GM18861 (cell line): ENCODE data around the gene AKAP6.

Experiments used
- ATAC-seq: cut with Tn5 transposase; IDR thresholded peaks from one replicate; pipeline ENCODE4 v1.9.1; 2021; ENCODE audit not compliant: unreplicated experiment

AKAP6 gene

GRCh38 chr14:32477396-32477795 lies 148.3 kb downstream of the AKAP6 start:
- ATAC-seq = no peak

- no peak for ATAC-seq
Measured at GRCh38 chr14:32478050-32478449, 149.0 kb downstream of the AKAP6 start.

DNA sequence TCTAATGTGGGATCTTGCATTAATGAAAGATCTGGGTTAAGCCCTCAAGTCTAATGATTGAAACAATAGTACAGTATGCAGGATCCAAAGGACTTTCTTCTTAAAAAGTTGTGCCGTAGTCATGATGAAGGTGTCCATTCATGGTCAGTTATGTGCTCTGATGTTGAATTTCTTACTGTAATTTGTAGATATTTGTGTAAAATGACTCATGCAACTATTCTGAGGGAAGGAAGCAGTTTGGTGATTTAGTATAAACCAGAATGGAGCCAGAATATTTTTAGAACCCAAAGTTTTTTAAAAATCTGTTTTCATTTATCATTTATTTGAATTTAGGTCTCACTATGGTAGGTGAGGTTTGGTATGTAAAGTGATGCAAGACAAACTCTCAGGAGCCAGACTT lies 151.2 kb downstream of the AKAP6 start:
- ATAC-seq = no peak

- no peak for ATAC-seq
Measured at GRCh38 chr14:32481707-32482106, 152.6 kb downstream of the AKAP6 start.

DNA sequence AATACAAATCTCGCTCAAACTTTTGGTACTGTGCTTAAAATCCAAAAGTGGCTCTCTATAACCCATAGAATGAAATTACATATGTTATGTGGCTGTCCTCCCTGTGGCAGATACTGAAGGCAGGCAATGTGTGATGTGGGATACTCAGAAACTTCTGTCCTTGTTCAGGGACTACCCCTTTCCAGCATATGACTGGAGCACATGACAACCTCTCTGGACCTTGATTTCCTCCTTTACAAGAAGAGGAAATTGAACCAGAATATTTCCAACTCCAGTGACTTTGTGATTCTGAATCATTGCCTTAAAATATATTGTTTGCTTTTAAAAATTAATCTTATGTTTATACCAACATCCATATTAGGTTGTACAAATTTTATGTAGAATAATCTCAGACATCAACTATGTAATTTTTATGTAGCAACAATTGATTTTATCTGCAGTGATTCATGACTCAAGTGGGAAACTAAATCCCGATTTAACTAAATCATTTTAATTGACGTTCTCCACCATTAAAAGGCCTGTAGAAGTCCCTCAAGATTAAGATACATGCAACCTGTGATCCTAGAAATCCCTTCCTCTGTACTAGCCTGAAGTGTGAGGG lies 162.4 kb downstream of the AKAP6 start:
- ATAC-seq = no peak

GRCh38 chr14:32492457-32492856 lies 163.4 kb downstream of the AKAP6 start:
- ATAC-seq = no peak

GRCh38 chr14:32494609-32495434 lies 165.7 kb downstream of the AKAP6 start:
- no peak for ATAC-seq

GRCh38 chr14:32495435-32495734 lies 166.3 kb downstream of the AKAP6 start:
- no peak for ATAC-seq

GRCh38 chr14:32497248-32497647 lies 168.2 kb downstream of the AKAP6 start:
- ATAC-seq = no peak

- no peak for ATAC-seq
Measured at GRCh38 chr14:32507029-32507984, 178.2 kb downstream of the AKAP6 start.

DNA sequence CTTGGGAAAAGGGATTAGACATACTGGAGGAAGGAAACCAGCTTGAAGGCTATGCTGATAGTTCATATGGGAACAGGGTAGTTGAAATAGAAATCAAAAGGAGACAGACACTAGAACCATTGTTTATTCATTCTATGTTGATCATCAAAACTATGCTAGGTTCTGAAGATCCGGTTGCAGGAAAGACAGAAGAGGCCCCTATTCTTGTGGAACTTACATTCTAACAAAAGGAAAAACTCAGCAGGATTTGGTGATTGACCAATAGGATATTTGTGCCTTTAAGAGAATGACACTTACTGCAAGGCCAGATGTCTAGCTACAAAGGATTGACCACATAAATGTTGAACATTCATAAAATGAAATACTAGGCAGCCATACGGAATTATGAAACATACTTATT lies 179.2 kb downstream of the AKAP6 start:
- no peak for ATAC-seq

DNA sequence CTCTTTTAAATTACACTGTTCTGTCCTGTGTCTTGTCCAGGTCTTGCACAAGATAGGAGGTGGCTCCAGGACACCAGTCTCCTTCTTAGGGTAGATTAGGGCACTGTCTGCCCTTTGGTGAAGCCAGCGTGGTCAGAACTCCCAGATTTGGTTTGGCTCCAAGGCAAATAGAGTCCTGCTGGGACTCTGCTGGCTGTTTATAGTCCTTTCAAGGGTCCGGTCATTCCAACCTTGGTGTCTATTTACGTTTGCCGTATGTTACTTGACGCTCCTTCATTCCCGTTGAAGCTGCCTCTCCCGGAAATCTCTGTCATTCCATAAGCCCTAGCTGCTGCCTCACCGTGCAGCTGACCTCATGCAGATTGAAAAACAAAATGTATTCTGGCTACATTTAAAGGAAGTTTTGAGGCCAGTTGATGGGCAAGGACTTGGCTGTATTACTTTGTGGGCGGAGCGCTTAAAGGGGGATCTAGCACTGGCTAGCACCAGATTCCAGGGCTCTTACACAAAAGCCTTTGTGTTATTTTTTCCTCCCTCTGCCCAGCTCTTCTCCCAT lies 180.6 kb downstream of the AKAP6 start:
- no peak for ATAC-seq

DNA sequence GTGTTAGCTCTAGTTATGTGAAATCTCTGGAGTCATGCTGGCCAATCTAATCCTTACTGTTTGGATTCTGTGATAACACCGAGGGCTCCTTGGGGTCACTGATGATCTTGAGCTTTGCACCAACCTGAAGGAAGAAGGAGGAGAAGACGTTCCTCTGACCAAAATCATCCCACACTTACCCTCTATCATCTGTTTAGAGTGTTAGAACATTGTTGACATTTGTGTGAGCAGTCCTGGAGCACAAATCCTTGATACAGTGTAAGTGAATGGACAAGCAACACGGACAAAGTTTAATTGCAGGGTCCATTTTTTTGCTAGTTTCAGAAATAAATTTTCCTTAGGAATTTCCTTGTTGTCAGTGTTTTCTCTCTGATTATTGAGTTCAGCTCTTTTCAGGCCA lies 181.7 kb downstream of the AKAP6 start:
- ATAC-seq = no peak

DNA sequence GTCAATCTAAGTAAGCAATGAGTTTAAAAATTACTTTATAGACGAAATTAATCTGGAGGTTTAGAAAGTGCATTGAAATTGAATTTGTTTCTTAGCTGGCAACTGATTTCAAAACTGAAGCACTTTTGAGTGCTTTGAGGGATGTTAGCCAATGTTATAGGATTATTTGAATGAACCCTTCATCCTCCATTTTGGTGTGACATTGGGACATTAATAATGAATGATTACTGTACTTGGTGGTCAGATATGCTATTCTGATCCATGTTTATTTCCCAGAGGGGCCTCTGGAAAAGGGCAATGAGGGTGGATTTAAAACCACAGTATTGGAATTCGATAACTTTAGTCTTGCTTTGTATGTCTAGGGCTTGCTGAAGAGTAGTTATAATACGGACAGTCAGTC lies 183.2 kb downstream of the AKAP6 start:
- no peak for ATAC-seq

DNA sequence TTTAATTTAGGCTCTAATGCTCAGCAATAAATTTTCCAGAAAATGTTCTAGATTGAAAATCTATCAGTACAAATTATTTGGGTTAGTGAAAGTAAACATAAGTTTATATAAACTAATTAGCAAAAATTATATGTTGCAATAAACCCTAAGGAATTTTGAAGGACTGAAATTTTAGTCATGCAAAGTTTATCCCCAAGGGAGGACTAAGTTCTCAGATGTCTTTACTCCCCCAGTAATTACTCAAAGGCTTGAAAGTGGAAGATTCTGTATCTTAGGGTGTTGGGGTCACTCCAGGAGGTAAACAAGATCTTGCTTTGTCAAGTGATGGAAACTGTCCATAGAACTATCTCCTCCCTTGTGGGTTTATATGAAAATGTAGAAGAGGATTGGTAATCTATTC lies 183.7 kb downstream of the AKAP6 start:
- ATAC-seq = no peak

GRCh38 chr14:32513571-32514009 lies 184.5 kb downstream of the AKAP6 start:
- no peak for ATAC-seq

DNA sequence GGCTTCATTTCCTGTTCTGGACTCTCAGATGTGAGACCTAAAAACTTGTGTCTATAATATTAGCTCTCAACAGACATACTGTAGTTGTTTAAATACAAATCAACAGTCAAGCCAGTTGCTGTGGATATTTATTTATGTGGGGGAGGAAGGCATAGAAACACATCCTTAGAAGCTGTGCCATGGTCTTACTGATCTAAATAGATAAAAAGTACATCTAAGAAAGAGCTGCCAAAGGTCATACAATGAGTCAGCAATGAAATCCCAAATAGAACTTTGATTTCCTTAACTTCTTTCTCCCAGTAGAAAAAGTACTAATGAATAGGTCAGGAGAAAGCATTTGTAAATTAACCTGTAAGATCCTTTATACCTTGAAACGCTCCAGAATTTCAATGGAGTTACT lies 185.1 kb downstream of the AKAP6 start:
- no peak for ATAC-seq

DNA sequence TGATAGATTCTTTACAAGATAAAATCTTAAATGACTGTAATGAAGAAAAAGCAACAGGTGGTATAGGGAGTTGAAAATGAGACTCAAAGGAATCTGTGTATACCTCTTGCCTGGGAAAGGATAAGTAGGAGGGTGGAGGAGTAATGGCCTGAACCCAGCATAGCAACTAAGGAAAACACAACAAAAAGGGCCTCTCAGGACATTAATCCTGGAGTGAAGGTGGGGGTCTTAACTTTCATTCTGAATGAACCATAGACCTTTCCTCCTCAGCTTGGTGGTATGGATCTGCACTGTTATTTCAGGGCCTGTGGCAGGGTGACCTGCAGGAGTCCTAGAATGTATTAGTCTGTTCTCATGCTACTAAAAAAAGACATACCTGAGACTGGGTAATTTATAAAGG lies 185.6 kb downstream of the AKAP6 start:
- ATAC-seq = no peak

DNA sequence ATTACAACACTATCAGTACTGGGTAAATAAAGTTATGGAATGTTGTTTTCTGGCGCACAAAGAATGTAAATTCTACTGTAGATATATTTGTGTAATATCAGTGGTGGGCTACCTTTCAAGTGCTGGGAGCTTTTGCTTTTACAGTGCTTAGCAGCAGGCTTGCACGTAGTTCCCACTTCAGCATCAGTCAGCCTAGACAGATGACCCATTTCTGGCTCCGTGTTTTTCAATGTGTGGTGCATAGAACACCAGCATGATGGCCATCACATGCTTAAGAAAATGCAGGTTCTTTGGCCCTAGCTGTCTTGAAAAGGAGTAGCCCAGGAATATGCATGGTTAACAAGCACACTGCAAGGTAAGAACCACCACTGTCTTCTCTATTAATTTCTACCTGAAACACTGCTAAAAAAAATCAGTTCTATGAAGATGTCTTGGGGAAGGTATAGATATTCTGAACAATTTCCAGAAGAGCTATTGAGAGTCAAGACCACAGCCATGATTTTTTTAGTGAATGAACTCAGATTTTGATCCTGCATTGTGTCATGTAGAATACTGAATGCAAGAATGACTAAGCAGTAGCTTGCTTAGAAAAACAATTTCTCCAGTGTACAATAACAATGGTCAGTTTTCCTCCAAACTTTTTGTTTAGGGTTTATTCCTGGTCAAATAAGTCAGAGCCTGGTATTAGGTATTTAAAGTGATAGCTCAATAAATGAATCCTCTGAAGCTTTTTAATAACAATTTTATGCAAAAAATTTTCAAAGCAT lies 195.7 kb downstream of the AKAP6 start:
- ATAC-seq = no peak

DNA sequence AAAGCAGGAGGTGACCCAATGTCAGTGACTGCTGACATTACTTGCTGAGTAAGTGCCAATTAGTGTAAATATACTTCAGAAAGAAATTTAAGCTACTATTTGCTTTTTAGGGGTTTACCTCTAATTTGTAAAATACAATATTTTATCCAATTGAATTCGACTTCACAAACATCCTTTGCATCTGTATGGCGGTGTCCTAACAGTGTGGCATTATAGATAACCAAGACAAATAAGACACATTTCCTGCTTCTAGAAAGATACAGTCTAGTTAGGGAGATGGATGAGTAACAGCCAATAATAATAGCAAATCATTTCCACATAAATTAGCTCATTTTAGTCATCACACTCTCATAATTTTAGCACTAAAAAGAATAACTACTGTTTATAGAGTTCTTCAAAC lies 196.5 kb downstream of the AKAP6 start:
- ATAC-seq = no peak

DNA sequence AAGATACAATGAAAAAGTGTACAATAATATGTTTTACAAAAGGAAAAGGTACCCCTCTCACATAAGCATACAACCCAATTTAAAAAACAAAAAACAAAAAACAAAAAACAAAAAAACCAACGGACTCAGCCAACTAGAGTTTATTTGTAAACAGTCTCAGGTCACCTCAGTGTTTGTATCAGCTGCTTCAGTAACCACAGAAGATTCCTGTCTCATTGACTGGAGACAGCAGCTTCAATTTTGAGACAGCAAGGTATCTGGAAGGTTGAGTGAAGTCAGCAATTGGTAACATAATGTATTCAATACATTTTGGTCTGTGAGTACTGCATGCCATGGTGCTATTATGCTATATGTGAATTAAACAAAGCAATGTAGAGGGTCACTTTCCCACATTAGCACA lies 201.7 kb downstream of the AKAP6 start:
- ATAC-seq = no peak
